NCI-H1105 treated with DMSO at 0.1 percent for 48 hours (cell line): ENCODE data around the gene ADARB1.

Source experiments
- DNase-seq: peaks from one replicate; lab custom pipeline; 2025; lab: John Stamatoyannopoulos, UW

The ADARB1 gene

GRCh38 chr21:45267390-45267760 lies 193.0 kb downstream of the ADARB1 start:
- no peak for DNase-seq

- DNase-seq: no peak
Observed at GRCh38 chr21:45269861-45270260, 195.5 kb downstream of the ADARB1 start.

- no peak for DNase-seq
Observed at GRCh38 chr21:45270306-45270821, 196.0 kb downstream of the ADARB1 start.
